HG02885 (cell line): Measurements from ENCODE around the gene PIGZ.
"Not testable (repeated sequence)": the region's sequence is repeated elsewhere in the genome, so short reads cannot be mapped to it uniquely, and the experiment has no call there.

ENCODE experiments used
- ATAC-seq: cut with Tn5 transposase; IDR thresholded peaks from one replicate; pipeline ENCODE4 v1.9.1; 2021; ENCODE audit warnings: mild to moderate bottlenecking; ENCODE audit not compliant: unreplicated experiment, poor library complexity

Gene PIGZ

GRCh38 chr3:196954832-196955231 lies 13.8 kb downstream of the PIGZ start:
- ATAC-seq: no peak

GRCh38 chr3:196951371-196951770 lies 17.3 kb downstream of the PIGZ start:
- ATAC-seq: no peak

GRCh38 chr3:196949750-196950149 lies 18.9 kb downstream of the PIGZ start:
- ATAC-seq: no peak

- no peak for ATAC-seq
Measured at GRCh38 chr3:196949285-196949619, 19.4 kb downstream of the PIGZ start.

- ATAC-seq: no peak
Measured at GRCh38 chr3:196948442-196949284, 20.0 kb downstream of the PIGZ start.

- ATAC-seq: no peak
Measured at GRCh38 chr3:196947860-196948441, 20.7 kb downstream of the PIGZ start.

- no peak for ATAC-seq
Measured at GRCh38 chr3:196947136-196947859, 21.3 kb downstream of the PIGZ start.

- ATAC-seq: not testable (repeated sequence)
Measured at GRCh38 chr3:196944037-196944790, 24.4 kb downstream of the PIGZ start.

- peak; percentile 7 for ATAC-seq
Measured at GRCh38 chr3:196942915-196943277, 25.7 kb downstream of the PIGZ start.

GRCh38 chr3:196942226-196942914 lies 26.3 kb downstream of the PIGZ start, which contains the start of gene NCBP2:
TSS of gene NCBP2 (minus strand) at chr3:196942528. CDS start at chr3:196942503, 25 bp downstream.
- ATAC-seq: peak; percentile 90

GRCh38 chr3:196941729-196942225 lies 26.9 kb downstream of the PIGZ start:
- ATAC-seq: peak; percentile 30

- no peak for ATAC-seq
Measured at GRCh38 chr3:196938576-196938975, 30.1 kb downstream of the PIGZ start.

- ATAC-seq: no peak
Measured at GRCh38 chr3:196938124-196938523, 30.5 kb downstream of the PIGZ start.

- ATAC-seq: no peak
Measured at GRCh38 chr3:196936288-196936687, 32.3 kb downstream of the PIGZ start.

GRCh38 chr3:196932600-196932999 lies 36.0 kb downstream of the PIGZ start:
- no peak for ATAC-seq

GRCh38 chr3:196931828-196932587 lies 36.6 kb downstream of the PIGZ start:
- ATAC-seq: no peak

- ATAC-seq: no peak
Measured at GRCh38 chr3:196931157-196931556, 37.5 kb downstream of the PIGZ start.

- no peak for ATAC-seq
Measured at GRCh38 chr3:196927571-196928453, 40.8 kb downstream of the PIGZ start.
